GM13977 (cell line): Measurements from ENCODE around the gene TMEM106C.

ENCODE experiments used
- DNase-seq: peaks from one replicate; pipeline ENCODE4 v3.0.0; 2012; ENCODE audit warnings: low spot score
- in situ Hi-C: fragments of 300-500 bp; cut with MboI; formaldehyde crosslinking; loops from one replicate; pipeline ENCODE4 v1.12.0; 2022; ENCODE audit warnings: low sequenced_read_pairs, low pct_unique_long_range_greater_than_20kb, mixed read lengths, inconsistent platforms; ENCODE audit not compliant: unreplicated experiment
- TF ChIP-seq, protein P1 (sequence below): IDR thresholded peaks from 2 replicates; pipeline ENCODE4 v1.5.1; 2012; ENCODE audit warnings: mild to moderate bottlenecking, control low read depth; ENCODE audit not compliant: insufficient read depth; ENCODE audit errors: extremely low read depth, missing control alignments

The TMEM106C gene

GRCh38 chr12:47981496-47982260 is 18.3 kb downstream of the TMEM106C start:
- in situ Hi-C loops, result no loop called here
- TF ChIP-seq, protein P1, sequence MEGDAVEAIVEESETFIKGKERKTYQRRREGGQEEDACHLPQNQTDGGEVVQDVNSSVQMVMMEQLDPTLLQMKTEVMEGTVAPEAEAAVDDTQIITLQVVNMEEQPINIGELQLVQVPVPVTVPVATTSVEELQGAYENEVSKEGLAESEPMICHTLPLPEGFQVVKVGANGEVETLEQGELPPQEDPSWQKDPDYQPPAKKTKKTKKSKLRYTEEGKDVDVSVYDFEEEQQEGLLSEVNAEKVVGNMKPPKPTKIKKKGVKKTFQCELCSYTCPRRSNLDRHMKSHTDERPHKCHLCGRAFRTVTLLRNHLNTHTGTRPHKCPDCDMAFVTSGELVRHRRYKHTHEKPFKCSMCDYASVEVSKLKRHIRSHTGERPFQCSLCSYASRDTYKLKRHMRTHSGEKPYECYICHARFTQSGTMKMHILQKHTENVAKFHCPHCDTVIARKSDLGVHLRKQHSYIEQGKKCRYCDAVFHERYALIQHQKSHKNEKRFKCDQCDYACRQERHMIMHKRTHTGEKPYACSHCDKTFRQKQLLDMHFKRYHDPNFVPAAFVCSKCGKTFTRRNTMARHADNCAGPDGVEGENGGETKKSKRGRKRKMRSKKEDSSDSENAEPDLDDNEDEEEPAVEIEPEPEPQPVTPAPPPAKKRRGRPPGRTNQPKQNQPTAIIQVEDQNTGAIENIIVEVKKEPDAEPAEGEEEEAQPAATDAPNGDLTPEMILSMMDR, result no peak
- DNase-seq, result no peak

- no peak for DNase-seq
Observed at GRCh38 chr12:47982311-47982710, 18.9 kb downstream of the TMEM106C start.

GRCh38 chr12:47982770-47983169 is 19.4 kb downstream of the TMEM106C start:
- no peak for DNase-seq
- in situ Hi-C loops, result no loop called here
- TF ChIP-seq, protein P1, result no peak

More at GRCh38 chr12:47982311-47982710, 18.9 kb downstream of the TMEM106C start:
- in situ Hi-C loops, result no loop called here
- TF ChIP-seq, protein P1, result no peak

DNA sequence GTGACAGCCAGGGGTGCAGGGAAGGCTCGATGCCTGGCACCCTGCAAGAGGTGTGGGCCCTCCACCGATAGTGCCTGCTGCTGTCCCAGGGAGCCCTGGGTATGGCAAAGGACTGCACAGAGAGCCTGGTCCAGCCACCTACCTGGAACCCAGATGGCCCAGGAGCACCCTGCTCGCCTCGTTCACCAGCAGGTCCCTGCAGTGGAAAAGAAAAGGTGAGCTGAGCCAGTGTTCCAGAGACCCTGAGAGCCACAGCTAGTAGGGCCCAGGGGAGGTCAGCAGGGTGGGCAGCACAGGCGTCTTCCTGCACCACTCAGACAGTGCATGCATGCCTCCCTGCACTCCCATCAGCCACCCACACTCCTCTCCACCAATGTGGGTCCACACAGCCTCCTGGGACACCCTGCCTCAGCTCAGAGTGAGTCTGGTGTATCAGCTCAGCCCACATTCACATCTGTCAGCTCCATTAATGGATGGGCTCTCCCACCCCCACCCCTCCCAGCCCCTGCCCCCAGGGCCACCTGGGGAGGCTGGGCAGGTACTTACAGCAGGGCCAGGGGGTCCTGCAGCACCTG is 20.2 kb downstream of the TMEM106C start:
- in situ Hi-C loops, result no loop called here

GRCh38 chr12:47984331-47984801 is 21.0 kb downstream of the TMEM106C start:
- TF ChIP-seq, protein P1, result no peak
- in situ Hi-C loops, result no loop called here
- DNase-seq, result no peak

More for the DNA sequence above, 20.2 kb downstream of the TMEM106C start:
- DNase-seq, result no peak
- TF ChIP-seq, protein P1, result no peak

- no peak for DNase-seq
- in situ Hi-C loops, result no loop called here
- TF ChIP-seq, protein P1, result no peak
Observed at GRCh38 chr12:47985596-47986290, 22.3 kb downstream of the TMEM106C start.
